GM10248 (cell line): ENCODE results near the gene TBL2.

ENCODE experiments used
- CTCF ChIA-PET: fragments of 300-600 bp; sonication (Branson Sonifier 250); formaldehyde crosslinking; extraction: SDS; loops from one replicate; lab custom pipeline; 2021; ENCODE audit warnings: antibody characterized with exemption; lab: Yijun Ruan, JAX
- POLR2A ChIA-PET: fragments of 350-650 bp; sonication (Branson Sonifier 250); formaldehyde crosslinking; extraction: SDS; loops from one replicate; lab custom pipeline; 2020; ENCODE audit warnings: antibody characterized with exemption; lab: Yijun Ruan, JAX
- DNase-seq: peaks from one replicate; pipeline ENCODE4 v3.0.0; 2012; ENCODE audit errors: extremely low spot score
- TF ChIP-seq, protein P1 (sequence below): IDR thresholded peaks from 2 replicates; pipeline ENCODE4 v1.5.1; 2012; ENCODE audit warnings: mild to moderate bottlenecking, low read depth; ENCODE audit errors: extremely low read depth, missing control alignments, control extremely low read depth

The TBL2 gene

DNA sequence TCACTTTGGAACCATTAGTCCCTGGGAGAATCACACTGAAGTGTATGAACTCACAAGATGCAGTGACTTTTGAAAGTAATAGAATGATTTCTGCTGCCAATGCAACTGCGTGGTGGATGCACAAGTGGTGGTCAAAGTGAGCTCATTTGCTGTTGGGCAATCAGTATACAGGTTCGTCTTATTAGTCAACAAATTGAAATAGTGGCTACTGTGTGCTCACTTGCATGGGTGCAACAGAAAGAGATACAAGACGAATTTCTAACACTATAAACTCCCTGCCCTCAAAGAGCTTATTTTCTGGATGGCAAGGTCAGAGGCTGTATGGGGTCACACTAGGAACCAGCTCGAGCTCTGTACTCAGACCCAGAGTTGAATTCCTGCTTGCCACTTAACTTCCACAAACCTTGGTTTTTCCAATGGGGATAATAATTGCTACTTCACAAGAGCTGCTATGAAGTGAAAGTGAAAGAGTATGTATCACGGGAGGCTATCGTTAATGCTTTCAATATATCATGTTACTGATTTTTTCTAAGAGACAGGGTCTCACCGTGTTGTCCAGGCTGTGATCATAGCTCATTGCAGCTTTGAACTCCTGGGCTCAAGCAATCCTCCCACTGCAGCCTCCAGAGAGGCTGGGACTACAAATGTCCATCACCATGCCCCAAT, 12.6 kb downstream of the TBL2 start:
- CTCF ChIA-PET: interaction anchor here (0.7 to 3.0 kb wide), 6 partner anchors 8 to 242 kb away, joined by 3 to 19 read pairs (median 6); partner anchors contain the start of gene TBL2
- POLR2A ChIA-PET: interaction anchor here (0.5 to 1.4 kb wide), 4 partner anchors 8 to 13 kb away, joined by 3 to 6 read pairs (median 4); partner anchors contain the start of genes BCL7B and TBL2
- no peak for DNase-seq
- TF ChIP-seq, protein P1, sequence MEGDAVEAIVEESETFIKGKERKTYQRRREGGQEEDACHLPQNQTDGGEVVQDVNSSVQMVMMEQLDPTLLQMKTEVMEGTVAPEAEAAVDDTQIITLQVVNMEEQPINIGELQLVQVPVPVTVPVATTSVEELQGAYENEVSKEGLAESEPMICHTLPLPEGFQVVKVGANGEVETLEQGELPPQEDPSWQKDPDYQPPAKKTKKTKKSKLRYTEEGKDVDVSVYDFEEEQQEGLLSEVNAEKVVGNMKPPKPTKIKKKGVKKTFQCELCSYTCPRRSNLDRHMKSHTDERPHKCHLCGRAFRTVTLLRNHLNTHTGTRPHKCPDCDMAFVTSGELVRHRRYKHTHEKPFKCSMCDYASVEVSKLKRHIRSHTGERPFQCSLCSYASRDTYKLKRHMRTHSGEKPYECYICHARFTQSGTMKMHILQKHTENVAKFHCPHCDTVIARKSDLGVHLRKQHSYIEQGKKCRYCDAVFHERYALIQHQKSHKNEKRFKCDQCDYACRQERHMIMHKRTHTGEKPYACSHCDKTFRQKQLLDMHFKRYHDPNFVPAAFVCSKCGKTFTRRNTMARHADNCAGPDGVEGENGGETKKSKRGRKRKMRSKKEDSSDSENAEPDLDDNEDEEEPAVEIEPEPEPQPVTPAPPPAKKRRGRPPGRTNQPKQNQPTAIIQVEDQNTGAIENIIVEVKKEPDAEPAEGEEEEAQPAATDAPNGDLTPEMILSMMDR: no peak

DNA sequence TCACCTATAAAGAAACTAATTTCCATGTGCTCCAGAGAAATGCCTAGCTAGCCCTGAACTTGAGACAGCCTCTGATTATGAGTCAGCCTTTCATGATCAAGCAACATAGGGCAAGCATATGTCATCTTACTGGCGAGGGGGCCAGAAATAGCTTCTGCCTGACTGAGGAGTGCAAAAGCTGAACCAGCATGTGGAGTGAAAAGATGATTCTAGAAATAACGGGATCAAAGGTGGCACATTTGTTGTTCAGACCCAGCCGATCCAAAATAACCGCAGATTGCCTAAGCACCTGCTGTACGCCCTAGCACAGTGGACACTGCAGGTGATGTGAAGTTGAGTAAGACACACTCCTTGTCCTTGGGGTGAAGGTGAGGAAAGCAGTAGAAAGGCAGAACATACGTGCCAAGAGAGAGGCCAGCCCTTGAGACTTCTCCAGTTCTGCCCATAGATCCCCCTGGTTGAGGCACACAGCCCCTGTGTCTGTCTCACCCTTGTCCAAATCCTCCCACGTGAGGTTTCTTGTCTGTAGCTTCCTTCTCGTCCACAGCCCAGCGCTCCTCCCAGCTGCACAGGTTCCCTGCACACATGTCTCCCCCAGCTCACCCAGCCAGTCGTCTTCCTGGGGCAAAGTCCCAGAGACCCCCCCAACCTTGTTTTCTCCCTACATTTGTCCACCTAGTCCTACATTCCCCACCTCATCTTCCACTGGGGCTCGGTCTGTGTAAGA, 18.1 kb downstream of the TBL2 start:
- TF ChIP-seq, protein P1: no peak
- ChIA-PET POLR2A (interaction anchor here (0.6 to 1.3 kb wide), 3 partner anchors 13 to 641 kb away, joined by 3 to 4 read pairs (median 4); no protein-coding TSS in a partner anchor), CTCF (interaction anchor here (0.7 to 2.9 kb wide), 8 partner anchors 9 to 175 kb away, joined by 3 to 8 read pairs (median 4); partner anchors contain the start of gene BAZ1B)
- DNase-seq: peak; percentile 42

DNA sequence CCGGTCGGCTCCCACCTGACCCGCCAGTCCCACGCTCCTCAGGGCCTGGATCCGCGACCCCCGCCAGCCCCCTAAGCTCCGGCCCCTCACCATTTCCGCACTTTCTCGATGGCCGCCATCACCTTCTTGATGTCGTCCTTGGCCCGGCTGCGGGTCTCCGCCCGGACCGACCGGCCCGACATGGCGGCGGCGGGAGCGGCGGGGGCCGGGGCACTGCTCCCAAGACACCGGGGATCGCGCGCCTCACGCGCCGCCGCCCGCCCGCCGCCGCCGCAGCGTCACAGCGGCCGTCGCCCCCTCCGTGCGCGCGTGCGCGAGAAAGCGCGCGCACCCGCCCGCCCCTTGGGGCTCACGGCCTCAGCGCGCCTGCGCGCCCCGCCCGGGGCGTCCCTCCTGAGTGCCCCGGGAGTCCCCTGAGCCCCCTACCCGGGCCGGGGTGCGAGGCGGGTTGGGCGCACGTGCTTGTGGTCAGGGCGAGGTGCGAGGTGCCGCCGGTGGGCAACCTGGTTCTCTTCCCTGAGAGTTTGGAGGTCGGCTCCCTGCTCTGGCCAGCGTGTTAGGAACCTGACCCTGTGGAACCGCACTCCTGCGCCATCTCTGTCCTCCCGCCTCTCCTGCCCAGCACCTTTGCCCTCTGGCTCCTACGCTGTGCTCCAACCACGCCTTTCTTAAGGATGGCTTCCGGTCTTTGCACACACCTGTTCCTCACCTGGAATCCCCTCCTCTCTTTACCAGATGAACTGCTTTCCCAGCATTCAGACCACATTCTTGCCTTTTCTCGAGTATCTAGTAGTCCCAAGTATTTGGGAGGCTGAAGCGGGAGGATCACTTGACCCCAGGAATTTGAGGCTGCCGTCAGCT, 20.8 kb downstream of the TBL2 start, which contains the start of gene BCL7B:
BCL7B (minus strand) TSS at position 294 of the 861 bp plus-strand sequence; CDS start at position 182, 112 bp downstream.
- DNase-seq: peak; percentile 96
- TF ChIP-seq, protein P1: no peak
- CTCF ChIA-PET: interaction anchor here (1.0 to 1.6 kb wide), 4 partner anchors 10 to 168 kb away, joined by 3 to 8 read pairs (median 4); no protein-coding TSS in a partner anchor
- POLR2A ChIA-PET: interaction anchor here (0.6 to 1.5 kb wide), 3 partner anchors 8 to 20 kb away, joined by 3 to 6 read pairs (median 6); partner anchors contain the start of gene TBL2

DNA sequence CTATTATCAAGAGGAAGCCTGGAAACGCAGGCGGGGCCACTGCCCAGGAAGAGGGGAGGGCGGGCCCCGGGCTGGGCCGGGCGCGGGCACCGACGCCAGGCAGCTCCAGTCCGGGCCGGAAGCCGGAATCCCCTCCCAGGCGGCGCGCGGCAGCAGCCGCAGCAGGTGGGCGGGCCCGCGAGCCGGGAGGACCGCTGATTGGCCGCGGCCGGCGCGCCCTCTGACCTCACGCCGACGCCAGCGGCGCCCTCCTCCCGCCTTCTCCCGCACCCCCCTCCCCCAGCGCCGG, 21.3 kb downstream of the TBL2 start:
- DNase-seq: peak; percentile 98
- ChIA-PET CTCF (interaction anchor here (0.8 to 1.6 kb wide), 5 partner anchors 10 to 169 kb away, joined by 3 to 4 read pairs (median 4); no protein-coding TSS in a partner anchor), POLR2A (interaction anchor here (0.6 to 1.5 kb wide), 3 partner anchors 8 to 21 kb away, joined by 3 to 6 read pairs (median 6); partner anchors contain the start of gene TBL2)
- TF ChIP-seq, protein P1: no peak

DNA sequence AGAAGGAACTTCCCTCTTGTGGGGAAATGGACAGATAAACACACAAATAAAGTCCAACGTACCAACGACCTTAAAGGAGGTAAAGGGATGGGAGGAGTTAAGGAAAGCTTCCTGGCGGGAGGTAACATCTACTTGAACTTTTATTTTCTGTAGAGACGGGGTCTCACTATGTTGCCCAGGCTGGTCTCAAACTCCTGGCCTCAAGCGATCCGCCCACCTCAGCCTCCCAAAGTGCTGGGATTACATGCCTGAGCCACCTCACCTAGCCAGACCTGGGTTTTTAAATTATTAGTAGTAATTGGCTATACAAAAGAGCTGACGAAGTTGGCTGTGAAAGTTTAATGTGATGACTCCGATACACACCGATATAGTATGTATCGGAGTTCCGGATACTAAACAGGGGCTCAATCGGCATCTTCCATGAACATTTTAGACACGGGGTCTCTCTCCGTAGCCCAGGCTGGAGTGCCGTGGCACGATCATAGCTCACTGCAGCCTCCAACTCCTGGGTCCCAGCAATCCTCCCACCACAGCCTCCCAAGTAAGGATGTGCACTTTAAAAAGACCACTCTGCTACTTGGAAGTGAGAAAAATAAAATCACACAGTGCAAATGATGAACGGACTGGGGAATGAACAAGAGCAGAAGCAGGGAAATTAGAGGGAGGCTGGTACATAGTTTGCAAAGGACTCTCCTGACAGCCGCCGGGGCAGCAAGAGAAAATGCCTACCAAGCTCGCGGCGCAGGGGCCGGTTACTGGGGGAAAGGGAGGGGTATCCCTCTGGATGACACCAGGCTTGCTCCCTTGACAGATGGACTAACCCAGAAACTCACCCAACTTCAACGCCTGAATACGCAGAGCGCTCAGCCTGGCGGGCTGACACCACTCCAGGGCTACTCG, 21.9 kb downstream of the TBL2 start:
- TF ChIP-seq, protein P1: no peak
- no peak for DNase-seq
- CTCF ChIA-PET: interaction anchor here (0.8 to 1.3 kb wide), 4 partner anchors 9 to 38 kb away, joined by 3 to 4 read pairs (median 4); no protein-coding TSS in a partner anchor
- POLR2A ChIA-PET: interaction anchor here (0.6 to 1.5 kb wide), 3 partner anchors 10 to 1078 kb away, joined by 3 to 6 read pairs (median 3); partner anchors contain the start of gene TBL2
